Activated naive CD4-positive, alpha-beta T cell treated with anti-CD3 and anti-CD28 coated beads, Interleukin-2, amount 50 U/mL, for 16 hours (primary cell): ENCODE results near the gene ZNF410.
"Not testable (repeated sequence)": the region's sequence is repeated elsewhere in the genome, so short reads cannot be mapped to it uniquely, and the experiment has no call there.

Source experiments
- DNase-seq: peaks from one replicate; pipeline ENCODE4 v3.0.0-alpha.2; 2020

ZNF410 gene

GRCh38 chr14:73886449-73887317, at the start of gene ZNF410:
Gene ZNF410 (plus strand): TSS chr14:73886859. CDS start chr14:73892176, 5,317 bp downstream.
- peak; percentile 91 for DNase-seq

GRCh38 chr14:73838293-73839034, 48.2 kb upstream of the ZNF410 start:
- not testable (repeated sequence) for DNase-seq

GRCh38 chr14:73842201-73842600, 44.5 kb upstream of the ZNF410 start:
- DNase-seq, result no peak

GRCh38 chr14:73842851-73843250, 43.8 kb upstream of the ZNF410 start:
- DNase-seq, result no peak

- no peak for DNase-seq
Observed at GRCh38 chr14:73843296-73843695, 43.4 kb upstream of the ZNF410 start.

GRCh38 chr14:73846947-73847346, 39.7 kb upstream of the ZNF410 start:
- DNase-seq, result no peak

- DNase-seq, result no peak
Observed at GRCh38 chr14:73851000-73851399, 35.7 kb upstream of the ZNF410 start.

- DNase-seq, result peak; percentile 89
Observed at GRCh38 chr14:73851567-73852382, 34.9 kb upstream of the ZNF410 start, which contains the start of gene PTGR2. Gene PTGR2 (plus strand): TSS chr14:73851831. CDS start chr14:73858863, 7,032 bp downstream.

- no peak for DNase-seq
Observed at GRCh38 chr14:73859145-73859544, 27.5 kb upstream of the ZNF410 start.

- DNase-seq, result no peak
Observed at GRCh38 chr14:73861073-73861472, 25.6 kb upstream of the ZNF410 start.

- no peak for DNase-seq
Observed at GRCh38 chr14:73862480-73862879, 24.2 kb upstream of the ZNF410 start.

GRCh38 chr14:73863209-73863608, 23.4 kb upstream of the ZNF410 start:
- DNase-seq, result no peak

GRCh38 chr14:73865534-73866113, 21.0 kb upstream of the ZNF410 start:
- no peak for DNase-seq

- DNase-seq, result not testable (repeated sequence)
Observed at GRCh38 chr14:73869754-73870153, 16.9 kb upstream of the ZNF410 start.

GRCh38 chr14:73870525-73871235, 16.0 kb upstream of the ZNF410 start:
- DNase-seq, result no peak

GRCh38 chr14:73873660-73874059, 13.0 kb upstream of the ZNF410 start:
- no peak for DNase-seq

GRCh38 chr14:73877790-73878189, 8.9 kb upstream of the ZNF410 start:
- no peak for DNase-seq

- DNase-seq, result no peak
Observed at GRCh38 chr14:73878436-73878835, 8.2 kb upstream of the ZNF410 start.

- DNase-seq, result no peak
Observed at GRCh38 chr14:73879027-73879426, 7.6 kb upstream of the ZNF410 start.

GRCh38 chr14:73884438-73885190, 2.0 kb upstream of the ZNF410 start:
- DNase-seq, result no peak

GRCh38 chr14:73887318-73887616, 608 bp downstream of the ZNF410 start:
- DNase-seq, result no peak
